Measurements from ENCODE around the gene PNPLA5.

Gene PNPLA5

GRCh38 chr22:43846966-43847365, 44.8 kb downstream of the PNPLA5 start:
- no peak overlapping the region for H3K4me3 ChIP-seq (ENCODE audit: low read depth, low read length)
- H3K79me2 ChIP-seq (ENCODE audit: control insufficient read depth, insufficient read depth, low read length, unreplicated experiment): no peaks in the 10 kb centered on the region
- no peaks in the 10 kb centered on the region for H3K4me1 ChIP-seq (ENCODE audit: control insufficient read depth, insufficient read depth, low read length, unreplicated experiment)
- no peak overlapping the region for H2AFZ ChIP-seq (ENCODE audit: low read length, unreplicated experiment)
- H3K27me3 ChIP-seq (ENCODE audit: insufficient read depth, low read length): no peaks in the 10 kb centered on the region
- no peak overlapping the region for H3K27ac ChIP-seq (ENCODE audit: low read depth, low read length)
- H3K36me3 ChIP-seq (ENCODE audit: insufficient read depth, low read length): no peaks in the 10 kb centered on the region

- Histone ChIP-seq H3K36me3 (ENCODE audit: insufficient read depth, low read length) (no peaks in the 10 kb centered on the region), H3K4me3 (ENCODE audit: low read depth, low read length) (no peak overlapping the region), H3K79me2 (ENCODE audit: control insufficient read depth, insufficient read depth, low read length, unreplicated experiment) (no peaks in the 10 kb centered on the region), H3K27me3 (ENCODE audit: insufficient read depth, low read length) (no peaks in the 10 kb centered on the region), H2AFZ (ENCODE audit: low read length, unreplicated experiment) (no peak overlapping the region), H3K4me1 (ENCODE audit: control insufficient read depth, insufficient read depth, low read length, unreplicated experiment) (no peaks in the 10 kb centered on the region), H3K27ac (ENCODE audit: low read depth, low read length) (no peak overlapping the region)
These were observed 45.8 kb downstream of the PNPLA5 start for GRCh38 chr22:43845981-43846380.

GRCh38 chr22:43844560-43845545, 47.0 kb downstream of the PNPLA5 start:
- Histone ChIP-seq H3K27me3 (ENCODE audit: insufficient read depth, low read length) (no peaks in the 10 kb centered on the region), H2AFZ (ENCODE audit: low read length, unreplicated experiment) (no peak overlapping the region), H3K4me1 (ENCODE audit: control insufficient read depth, insufficient read depth, low read length, unreplicated experiment) (no peaks in the 10 kb centered on the region), H3K27ac (ENCODE audit: low read depth, low read length) (no peak overlapping the region), H3K36me3 (ENCODE audit: insufficient read depth, low read length) (no peaks in the 10 kb centered on the region), H3K79me2 (ENCODE audit: control insufficient read depth, insufficient read depth, low read length, unreplicated experiment) (no peaks in the 10 kb centered on the region), H3K4me3 (ENCODE audit: low read depth, low read length) (no peak overlapping the region)

GRCh38 chr22:43843783-43844530, 47.9 kb downstream of the PNPLA5 start:
- Histone ChIP-seq H3K4me3 (ENCODE audit: low read depth, low read length) (no peak overlapping the region), H3K79me2 (ENCODE audit: control insufficient read depth, insufficient read depth, low read length, unreplicated experiment) (no peaks in the 10 kb centered on the region), H3K4me1 (ENCODE audit: control insufficient read depth, insufficient read depth, low read length, unreplicated experiment) (no peaks in the 10 kb centered on the region), H3K36me3 (ENCODE audit: insufficient read depth, low read length) (no peaks in the 10 kb centered on the region), H3K27ac (ENCODE audit: low read depth, low read length) (no peak overlapping the region), H3K27me3 (ENCODE audit: insufficient read depth, low read length) (no peaks in the 10 kb centered on the region), H2AFZ (ENCODE audit: low read length, unreplicated experiment) (no peak overlapping the region)

- Histone ChIP-seq H3K79me2 (ENCODE audit: control insufficient read depth, insufficient read depth, low read length, unreplicated experiment) (no peaks in the 10 kb centered on the region), H3K36me3 (ENCODE audit: insufficient read depth, low read length) (no peaks in the 10 kb centered on the region), H2AFZ (ENCODE audit: low read length, unreplicated experiment) (no peak overlapping the region), H3K4me3 (ENCODE audit: low read depth, low read length) (no peak overlapping the region), H3K27me3 (ENCODE audit: insufficient read depth, low read length) (no peaks in the 10 kb centered on the region), H3K27ac (ENCODE audit: low read depth, low read length) (no peak overlapping the region), H3K4me1 (ENCODE audit: control insufficient read depth, insufficient read depth, low read length, unreplicated experiment) (no peaks in the 10 kb centered on the region)
These were observed 50.1 kb downstream of the PNPLA5 start for GRCh38 chr22:43841742-43842141.

GRCh38 chr22:43840851-43841250, 51.0 kb downstream of the PNPLA5 start:
- H3K4me3 ChIP-seq (ENCODE audit: low read depth, low read length): no peak overlapping the region
- no peaks in the 10 kb centered on the region for H3K36me3 ChIP-seq (ENCODE audit: insufficient read depth, low read length)
- H3K79me2 ChIP-seq (ENCODE audit: control insufficient read depth, insufficient read depth, low read length, unreplicated experiment): no peaks in the 10 kb centered on the region
- H3K27ac ChIP-seq (ENCODE audit: low read depth, low read length): no peak overlapping the region
- no peak overlapping the region for H2AFZ ChIP-seq (ENCODE audit: low read length, unreplicated experiment)
- no peaks in the 10 kb centered on the region for H3K27me3 ChIP-seq (ENCODE audit: insufficient read depth, low read length)
- H3K4me1 ChIP-seq (ENCODE audit: control insufficient read depth, insufficient read depth, low read length, unreplicated experiment): no peaks in the 10 kb centered on the region

GRCh38 chr22:43840431-43840830, 51.4 kb downstream of the PNPLA5 start:
- Histone ChIP-seq H3K27ac (ENCODE audit: low read depth, low read length) (no peak overlapping the region), H3K36me3 (ENCODE audit: insufficient read depth, low read length) (no peaks in the 10 kb centered on the region), H3K79me2 (ENCODE audit: control insufficient read depth, insufficient read depth, low read length, unreplicated experiment) (no peaks in the 10 kb centered on the region), H2AFZ (ENCODE audit: low read length, unreplicated experiment) (no peak overlapping the region), H3K4me1 (ENCODE audit: control insufficient read depth, insufficient read depth, low read length, unreplicated experiment) (no peaks in the 10 kb centered on the region), H3K27me3 (ENCODE audit: insufficient read depth, low read length) (no peaks in the 10 kb centered on the region), H3K4me3 (ENCODE audit: low read depth, low read length) (no peak overlapping the region)

GRCh38 chr22:43839781-43840180, 52.0 kb downstream of the PNPLA5 start:
- Histone ChIP-seq H3K4me1 (ENCODE audit: control insufficient read depth, insufficient read depth, low read length, unreplicated experiment) (no peaks in the 10 kb centered on the region), H3K27me3 (ENCODE audit: insufficient read depth, low read length) (no peaks in the 10 kb centered on the region)

GRCh38 chr22:43838571-43839307, 53.1 kb downstream of the PNPLA5 start:
- Histone ChIP-seq H2AFZ (ENCODE audit: low read length, unreplicated experiment) (no peak overlapping the region), H3K27me3 (ENCODE audit: insufficient read depth, low read length) (no peaks in the 10 kb centered on the region)

More at GRCh38 chr22:43839781-43840180, 52.0 kb downstream of the PNPLA5 start:
- Histone ChIP-seq H3K36me3 (ENCODE audit: insufficient read depth, low read length) (no peaks in the 10 kb centered on the region), H3K79me2 (ENCODE audit: control insufficient read depth, insufficient read depth, low read length, unreplicated experiment) (no peaks in the 10 kb centered on the region), H2AFZ (ENCODE audit: low read length, unreplicated experiment) (no peak overlapping the region), H3K27ac (ENCODE audit: low read depth, low read length) (no peak overlapping the region), H3K4me3 (ENCODE audit: low read depth, low read length) (no peak overlapping the region)

GRCh38 chr22:43838161-43838560, 53.7 kb downstream of the PNPLA5 start:
- no peak overlapping the region for H3K27ac ChIP-seq (ENCODE audit: low read depth, low read length)
- no peaks in the 10 kb centered on the region for H3K36me3 ChIP-seq (ENCODE audit: insufficient read depth, low read length)
- H3K79me2 ChIP-seq (ENCODE audit: control insufficient read depth, insufficient read depth, low read length, unreplicated experiment): no peaks in the 10 kb centered on the region
- no peak overlapping the region for H2AFZ ChIP-seq (ENCODE audit: low read length, unreplicated experiment)
- H3K4me1 ChIP-seq (ENCODE audit: control insufficient read depth, insufficient read depth, low read length, unreplicated experiment): no peaks in the 10 kb centered on the region
- no peak overlapping the region for H3K4me3 ChIP-seq (ENCODE audit: low read depth, low read length)
- no peaks in the 10 kb centered on the region for H3K27me3 ChIP-seq (ENCODE audit: insufficient read depth, low read length)

More at GRCh38 chr22:43838571-43839307, 53.1 kb downstream of the PNPLA5 start:
- H3K4me3 ChIP-seq (ENCODE audit: low read depth, low read length): no peak overlapping the region
- H3K4me1 ChIP-seq (ENCODE audit: control insufficient read depth, insufficient read depth, low read length, unreplicated experiment): no peaks in the 10 kb centered on the region
- H3K36me3 ChIP-seq (ENCODE audit: insufficient read depth, low read length): no peaks in the 10 kb centered on the region
- H3K27ac ChIP-seq (ENCODE audit: low read depth, low read length): no peak overlapping the region
- H3K79me2 ChIP-seq (ENCODE audit: control insufficient read depth, insufficient read depth, low read length, unreplicated experiment): no peaks in the 10 kb centered on the region

Measured in ACC112 (cell line).